Fibroblast of lung (primary cell): ENCODE results near the gene FOXB1. TPM values are rescaled to one million over a fixed set of nuclear protein-coding genes. Genes with fewer than 3 reads are reported as not detected.

ENCODE experiments used
- DNase-seq, 2 donors: peaks; one replicate each; pipeline versions ENCODE4 v3.0.0 to v3.0.0-alpha.2; 2010; ENCODE audit warnings: low read depth in 2 of 2
- H2AFZ ChIP-seq: 2 replicates; pipeline ENCODE4 v1.5.1; 2012; ENCODE audit warnings: low read length, control low read depth, inconsistent platforms
- H3K27ac ChIP-seq: 2 replicates; pipeline ENCODE4 v1.5.1; 2011; ENCODE audit warnings: low read length, control low read depth; ENCODE audit not compliant: insufficient read depth
- H3K27me3 ChIP-seq: 2 replicates; pipeline ENCODE4 v1.5.1; 2011; ENCODE audit warnings: mild to moderate bottlenecking, low read length; ENCODE audit not compliant: control insufficient read depth, insufficient read depth
- H3K36me3 ChIP-seq: 2 replicates; pipeline ENCODE4 v1.5.1; 2011; ENCODE audit warnings: low read length; ENCODE audit not compliant: control insufficient read depth, insufficient read depth
- H3K4me1 ChIP-seq: 2 replicates; pipeline ENCODE4 v1.5.1; 2011; ENCODE audit warnings: low read length; ENCODE audit not compliant: control insufficient read depth, insufficient read depth; ENCODE audit errors: extremely low read depth
- H3K4me2 ChIP-seq: 2 replicates; pipeline ENCODE4 v1.5.1; 2011; ENCODE audit warnings: low read length, control low read depth; ENCODE audit not compliant: insufficient read depth; ENCODE audit errors: extremely low read depth
- H3K4me3 ChIP-seq, 4 experiments: fragments of 200-600 bp in 1 of 4; sonication (generic) in 1 of 4; replicated peaks in 1 of 4; 2 replicates each; pipeline ENCODE4 v1.5.1; 2011 to 2016; ENCODE audit warnings: low read length in 4 of 4, low read depth in 3 of 4, mild to moderate bottlenecking in 3 of 4, control low read depth in 2 of 4, inconsistent platforms in 1 of 4, mixed read lengths in 1 of 4; ENCODE audit not compliant: insufficient read depth in 1 of 4; ENCODE audit errors: control extremely low read depth in 1 of 4
- H3K79me2 ChIP-seq: 2 replicates; pipeline ENCODE4 v1.5.1; 2012; ENCODE audit warnings: mild to moderate bottlenecking, low read length, inconsistent platforms; ENCODE audit not compliant: control insufficient read depth, insufficient read depth
- H3K9ac ChIP-seq: 2 replicates; pipeline ENCODE4 v1.5.1; 2011; ENCODE audit warnings: mild to moderate bottlenecking, low read length, control low read depth; ENCODE audit not compliant: insufficient read depth
- H3K9me3 ChIP-seq: 2 replicates; pipeline ENCODE4 v1.5.1; 2012; ENCODE audit warnings: low read depth, low read length; ENCODE audit not compliant: control insufficient read depth, insufficient read depth
- H4K20me1 ChIP-seq: 2 replicates; pipeline ENCODE4 v1.5.1; 2011; ENCODE audit warnings: low read length; ENCODE audit not compliant: control insufficient read depth, insufficient read depth; ENCODE audit errors: extremely low read depth
- EZH2 ChIP-seq: IDR thresholded peaks from 2 replicates; pipeline ENCODE4 v1.5.1; 2012; ENCODE audit warnings: low read length, control low read depth, mild to moderate bottlenecking; ENCODE audit errors: missing control alignments
- polyA plus RNA-seq, 2 donors: library from polyadenylated mRNA; depleted of rRNA in 1 of 2; stranded (reverse) in 1 of 2; unstranded in 1 of 2; fragments of >200 nt; gene quantifications; 2 replicates each; pipeline ENCODE4 v1.2.1, GENCODE V29; 2011 to 2012; ENCODE audit warnings: missing spikeins in 1 of 2
- total RNA-seq: library from RNA; depleted of rRNA; stranded (reverse); fragments of >200 nt; gene quantifications from 2 replicates; pipeline ENCODE4 v1.2.1, GENCODE V29; 2014
- TF ChIP-seq, protein P1 (sequence below), 2 donors: IDR thresholded peaks in 1 of 2; conservative IDR thresholded peaks in 1 of 2; 1 replicate in 1 of 2; 2 replicates in 1 of 2; pipeline ENCODE4 v1.5.1; 2011 to 2012; ENCODE audit warnings: low read length in 2 of 2, control low read depth in 1 of 2, inconsistent platforms in 1 of 2, low read depth in 1 of 2, mild to moderate bottlenecking in 1 of 2

The FOXB1 gene
- total and polyA plus RNA-seq, 2 donors (not counting 1 experiment from before 2014, with no cell fraction given): not detected

DNA sequence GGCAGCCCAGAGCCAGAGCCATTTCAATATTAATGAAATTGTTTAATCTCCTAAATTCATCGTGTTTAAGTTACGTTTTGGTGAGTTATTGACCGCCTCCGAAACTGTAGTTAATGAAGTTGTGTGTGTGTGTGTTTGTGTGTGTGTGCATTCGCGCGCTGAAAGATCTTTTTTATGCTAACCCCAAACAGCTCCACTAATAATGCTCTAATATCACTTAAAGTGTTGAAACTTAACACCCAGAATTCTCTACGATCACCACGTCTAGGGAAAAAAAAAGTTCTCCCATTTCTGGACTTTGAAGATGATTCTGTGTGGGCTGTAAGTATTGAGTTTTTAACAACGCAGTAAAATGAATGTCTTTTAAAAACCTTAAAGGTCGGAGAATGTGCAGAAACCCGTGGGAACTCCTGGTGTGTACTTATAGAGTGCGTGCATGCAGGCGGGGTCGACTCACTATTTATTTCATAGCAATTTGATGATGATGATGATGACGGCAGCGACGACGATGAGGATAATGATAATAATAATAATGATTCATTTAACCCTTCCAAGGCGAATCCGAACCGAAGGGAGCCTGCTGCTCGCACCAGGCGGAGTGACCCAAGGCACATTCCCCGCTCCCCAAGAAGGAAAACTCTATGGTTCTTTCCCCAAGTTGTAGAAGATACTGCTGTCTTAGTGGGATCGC lies 1.4 kb upstream of the FOXB1 start:
- DNase-seq: no peak
- Histone ChIP-seq H3K4me2 (no peak overlapping the region), H2AFZ (no peak overlapping the region), H3K36me3 (no peaks in the 10 kb centered on the region), H3K4me3 (no peak overlapping the region), H3K27ac (no peak overlapping the region), H3K27me3 (peaks cover 75% of the 10 kb centered on the region), H4K20me1 (no peaks in the 10 kb centered on the region), H3K9ac (no peak overlapping the region), H3K79me2 (no peaks in the 10 kb centered on the region), H3K9me3 (no peaks in the 10 kb centered on the region), H3K4me1 (no peaks in the 10 kb centered on the region)
- TF ChIP-seq, protein P1, sequence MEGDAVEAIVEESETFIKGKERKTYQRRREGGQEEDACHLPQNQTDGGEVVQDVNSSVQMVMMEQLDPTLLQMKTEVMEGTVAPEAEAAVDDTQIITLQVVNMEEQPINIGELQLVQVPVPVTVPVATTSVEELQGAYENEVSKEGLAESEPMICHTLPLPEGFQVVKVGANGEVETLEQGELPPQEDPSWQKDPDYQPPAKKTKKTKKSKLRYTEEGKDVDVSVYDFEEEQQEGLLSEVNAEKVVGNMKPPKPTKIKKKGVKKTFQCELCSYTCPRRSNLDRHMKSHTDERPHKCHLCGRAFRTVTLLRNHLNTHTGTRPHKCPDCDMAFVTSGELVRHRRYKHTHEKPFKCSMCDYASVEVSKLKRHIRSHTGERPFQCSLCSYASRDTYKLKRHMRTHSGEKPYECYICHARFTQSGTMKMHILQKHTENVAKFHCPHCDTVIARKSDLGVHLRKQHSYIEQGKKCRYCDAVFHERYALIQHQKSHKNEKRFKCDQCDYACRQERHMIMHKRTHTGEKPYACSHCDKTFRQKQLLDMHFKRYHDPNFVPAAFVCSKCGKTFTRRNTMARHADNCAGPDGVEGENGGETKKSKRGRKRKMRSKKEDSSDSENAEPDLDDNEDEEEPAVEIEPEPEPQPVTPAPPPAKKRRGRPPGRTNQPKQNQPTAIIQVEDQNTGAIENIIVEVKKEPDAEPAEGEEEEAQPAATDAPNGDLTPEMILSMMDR (conservative IDR thresholded peaks at IDR 0.05 in 1 of 2, IDR thresholded peaks at IDR 0.05 in 1 of 2; ENCODE audit: low read depth in 1 of 2, low read length in 2 of 2): no peak
- peak; percentile 60 for TF ChIP-seq EZH2

DNA sequence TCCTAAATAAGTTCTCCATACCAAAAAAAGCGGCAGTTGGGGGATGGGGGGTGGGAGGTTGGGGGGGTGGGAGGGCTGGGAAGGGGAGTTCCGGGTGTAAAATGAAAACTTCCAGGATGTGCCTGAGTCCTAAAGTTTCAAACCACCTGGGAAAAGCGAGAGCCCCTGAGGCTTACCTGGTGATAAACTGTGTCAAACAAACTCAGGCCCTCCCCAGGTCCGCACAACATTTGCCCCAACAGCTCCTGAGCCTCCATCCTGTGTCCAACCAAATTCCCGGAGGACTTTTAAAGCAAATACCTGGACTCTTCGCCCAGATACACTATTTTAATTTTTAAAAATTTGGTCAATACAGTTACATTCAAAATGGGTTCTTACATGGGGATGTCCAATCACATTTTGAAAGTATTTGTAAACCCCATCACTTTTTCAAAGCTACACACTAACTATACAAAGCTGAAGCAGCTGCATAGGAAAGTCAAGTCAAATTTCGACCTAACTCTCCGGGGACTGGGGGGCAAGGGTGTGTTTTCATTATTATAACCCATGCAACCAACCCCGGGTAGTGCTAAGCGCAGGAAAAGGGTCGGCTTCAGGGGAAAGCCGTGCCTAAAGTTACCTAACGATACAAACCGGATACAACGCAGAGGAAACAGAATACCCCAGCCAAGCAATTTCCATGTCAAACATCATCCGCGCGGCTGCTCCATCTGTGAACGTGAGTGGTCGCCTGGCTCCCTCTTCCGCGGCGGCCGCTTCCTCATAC lies 685 bp upstream of the FOXB1 start:
- TF ChIP-seq EZH2: peak; percentile 86
- TF ChIP-seq, protein P1 (conservative IDR thresholded peaks at IDR 0.05 in 1 of 2, IDR thresholded peaks at IDR 0.05 in 1 of 2; ENCODE audit: low read depth in 1 of 2, low read length in 2 of 2): no peak
- Histone ChIP-seq H3K4me1 (no peaks in the 10 kb centered on the region), H3K27me3 (peaks cover 76% of the 10 kb centered on the region), H4K20me1 (no peaks in the 10 kb centered on the region), H3K4me2 (peak overlapping the region; percentile 5), H3K4me3 (no peak overlapping the region), H3K36me3 (no peaks in the 10 kb centered on the region), H2AFZ (no peak overlapping the region), H3K27ac (no peak overlapping the region), H3K79me2 (no peaks in the 10 kb centered on the region), H3K9me3 (no peaks in the 10 kb centered on the region), H3K9ac (no peak overlapping the region)
- no peak for DNase-seq

DNA sequence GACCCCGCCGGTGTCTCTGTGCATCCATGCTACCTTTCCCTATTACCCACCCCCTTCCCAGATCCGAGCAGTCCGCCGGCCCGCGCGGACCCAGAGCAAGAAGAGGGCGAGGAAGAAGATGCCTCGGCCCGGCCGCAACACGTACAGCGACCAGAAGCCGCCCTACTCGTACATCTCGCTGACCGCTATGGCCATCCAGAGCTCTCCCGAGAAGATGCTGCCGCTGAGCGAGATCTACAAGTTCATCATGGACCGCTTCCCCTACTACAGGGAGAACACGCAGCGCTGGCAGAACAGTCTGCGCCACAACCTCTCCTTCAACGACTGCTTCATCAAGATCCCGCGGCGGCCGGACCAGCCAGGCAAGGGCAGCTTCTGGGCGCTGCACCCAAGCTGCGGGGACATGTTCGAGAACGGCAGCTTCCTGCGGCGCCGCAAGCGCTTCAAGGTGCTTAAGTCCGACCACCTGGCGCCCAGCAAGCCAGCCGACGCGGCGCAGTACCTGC lies 788 bp downstream of the FOXB1 start:
- Histone ChIP-seq H2AFZ (no peak overlapping the region), H4K20me1 (no peaks in the 10 kb centered on the region), H3K9ac (no peak overlapping the region), H3K4me2 (no peak overlapping the region), H3K27ac (no peak overlapping the region), H3K27me3 (peaks cover 76% of the 10 kb centered on the region), H3K9me3 (no peaks in the 10 kb centered on the region), H3K79me2 (no peaks in the 10 kb centered on the region), H3K4me1 (no peaks in the 10 kb centered on the region), H3K36me3 (no peaks in the 10 kb centered on the region), H3K4me3 (no peak overlapping the region)
- peak; percentile 12 to 27 for DNase-seq
- TF ChIP-seq, protein P1 (conservative IDR thresholded peaks at IDR 0.05 in 1 of 2, IDR thresholded peaks at IDR 0.05 in 1 of 2; ENCODE audit: low read depth in 1 of 2, low read length in 2 of 2): no peak
- no peak for TF ChIP-seq EZH2
